Endodermal cell (in vitro differentiated cells): Measurements from ENCODE around the gene DACH1. TPM values are rescaled to one million over a fixed set of nuclear protein-coding genes. Genes with fewer than 3 reads are reported as not detected.

Experiments
- DNase-seq: peaks from one replicate; pipeline ENCODE4 v3.0.0-alpha.2; 2017
- H3K27ac ChIP-seq: 2 replicates; pipeline ENCODE4 v1.5.1; 2013; ENCODE audit warnings: mild to moderate bottlenecking, low read depth, low read length, moderate library complexity
- H3K27me3 ChIP-seq: 2 replicates; pipeline ENCODE4 v1.6.1; 2013; ENCODE audit warnings: mild to moderate bottlenecking, low read length, moderate library complexity; ENCODE audit not compliant: insufficient read depth, control insufficient read depth, poor library complexity, severe bottlenecking
- H3K36me3 ChIP-seq: 2 replicates; pipeline ENCODE4 v1.7.0; 2013; ENCODE audit warnings: mild to moderate bottlenecking, low read length, moderate library complexity; ENCODE audit not compliant: control insufficient read depth, insufficient read depth
- H3K4me1 ChIP-seq: one replicate; pipeline ENCODE4 v1.7.0; 2013; ENCODE audit warnings: low read length; ENCODE audit not compliant: control insufficient read depth, insufficient read depth
- H3K4me3 ChIP-seq: 2 replicates; pipeline ENCODE4 v1.5.1; 2013; ENCODE audit warnings: mild to moderate bottlenecking, low read length, moderate library complexity
- H3K9ac ChIP-seq: 2 replicates; pipeline ENCODE4 v1.6.1; 2013; ENCODE audit warnings: mild to moderate bottlenecking, low read length, moderate library complexity; ENCODE audit not compliant: poor library complexity, severe bottlenecking; ENCODE audit errors: extremely low read depth
- H3K9me3 ChIP-seq: 2 replicates; pipeline ENCODE4 v1.6.1; 2013; ENCODE audit warnings: mild to moderate bottlenecking, low read length, moderate library complexity; ENCODE audit not compliant: control insufficient read depth
- H3K27ac Mint-ChIP-seq: 2 replicates; pipeline ENCODE4 v1.8.0; 2020; ENCODE audit warnings: mixed read lengths
- H3K27me3 Mint-ChIP-seq: 2 replicates; pipeline ENCODE4 v1.8.0; 2021; ENCODE audit warnings: mild to moderate bottlenecking, mixed read lengths; ENCODE audit not compliant: insufficient read depth
- H3K36me3 Mint-ChIP-seq: 2 replicates; pipeline ENCODE4 v1.8.0; 2020; ENCODE audit warnings: low read depth, mixed read lengths
- H3K4me1 Mint-ChIP-seq: 2 replicates; pipeline ENCODE4 v1.8.0; 2020; ENCODE audit warnings: mixed read lengths
- H3K4me3 Mint-ChIP-seq: 2 replicates; pipeline ENCODE4 v1.8.0; 2020; ENCODE audit warnings: mild to moderate bottlenecking, moderate library complexity, mixed read lengths
- H3K9me3 Mint-ChIP-seq: 2 replicates; pipeline ENCODE4 v1.8.0; 2020; ENCODE audit warnings: mild to moderate bottlenecking, mixed read lengths
- CTCF ChIP-seq: fragments of 200-600 bp; sonication (generic); conservative IDR thresholded peaks from 2 replicates; pipeline ENCODE4 v1.5.0; 2021; ENCODE audit warnings: antibody characterized with exemption, mild to moderate bottlenecking
- WGBS, 2 experiments: methylation state at CpG; one replicate each; pipeline versions ENCODE4 v1.1.5 to v1.1.7; 2013; ENCODE audit warnings: missing lambda C conversion rate in 2 of 2, mixed read lengths in 1 of 2; ENCODE audit not compliant: insufficient coverage in 1 of 2, insufficient read length in 1 of 2; 5-methylcytosine and 5-hydroxymethylcytosine counted together
- total RNA-seq, 2 donors: library from RNA; stranded (reverse); fragmentation: NEBNext Ultra II Directional in 1 of 2; extraction: Animal tissue kit (Norgen Biotek cat#: 25700) in 1 of 2; gene quantifications; 2 replicates in 1 of 2; 3 replicates in 1 of 2; pipeline ENCODE4 v1.2.1, GENCODE V29; 2021

The DACH1 gene
- total RNA-seq, 2 donors from 2014 or later = 0.81 to 1.2 TPM

DNA sequence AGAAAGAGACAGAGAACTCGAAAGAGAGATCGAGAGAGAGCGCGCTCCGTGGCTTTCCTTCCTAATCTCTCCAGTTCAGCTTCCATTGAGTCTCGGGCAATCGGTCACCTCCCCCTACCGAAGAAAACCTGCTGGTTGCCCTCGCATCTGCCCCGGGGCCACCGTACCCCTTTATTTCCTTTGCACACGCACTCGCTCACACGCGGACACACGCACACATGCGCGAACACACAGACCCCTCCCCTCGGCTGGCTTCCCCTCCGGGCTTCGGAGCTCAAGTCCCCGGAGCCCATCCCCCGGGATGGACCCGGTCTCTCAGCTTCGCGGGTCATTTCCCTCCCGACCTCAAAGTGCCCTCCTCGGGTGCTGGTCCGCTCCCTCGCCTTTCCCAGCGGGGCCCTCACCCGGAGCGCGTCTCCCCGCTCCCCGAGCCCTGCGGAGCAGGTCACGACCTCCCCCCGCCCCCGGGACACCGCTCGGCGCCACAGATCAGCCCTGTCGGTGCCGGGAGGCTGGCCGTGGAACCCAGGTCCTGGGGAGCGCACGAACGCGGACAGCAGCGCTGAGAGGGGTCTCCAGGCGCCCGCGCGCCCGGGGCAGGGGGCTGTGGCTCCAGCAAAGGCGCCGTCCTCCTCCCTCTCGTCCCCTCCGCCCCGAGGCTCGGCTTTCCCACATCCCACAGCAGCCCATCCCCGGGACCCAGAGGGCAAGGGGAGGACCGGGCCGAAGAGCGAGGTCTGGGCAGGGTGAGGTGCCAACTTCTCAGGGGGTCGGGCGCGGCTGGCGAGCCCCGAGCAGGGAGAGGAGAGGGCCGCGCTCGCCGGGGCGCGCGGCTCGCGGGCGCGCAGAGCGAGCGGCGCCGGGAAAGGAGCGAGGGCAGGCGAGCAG is 1.8 kb downstream of the DACH1 start:
- H3K27ac Mint-ChIP-seq = no peak overlapping the region
- peaks cover 83% of the 10 kb centered on the region for H3K27me3 Mint-ChIP-seq
- no peaks in the 10 kb centered on the region for H3K9me3 Mint-ChIP-seq
- H3K27me3 ChIP-seq = peaks cover 56% of the 10 kb centered on the region
- peak; percentile 77 for DNase-seq
- peak overlapping the region; percentile 6 for H3K9ac ChIP-seq
- H3K4me1 ChIP-seq = no peaks in the 10 kb centered on the region
- no peak for TF ChIP-seq CTCF
- no peaks in the 10 kb centered on the region for H3K36me3 ChIP-seq
- peak overlapping the region; percentile 86 for H3K4me3 ChIP-seq
- WGBS, 2 experiments = 0% methylated on average over 15 to 88 of the region's 88 CpGs
- peak overlapping the region; percentile 10 for H3K27ac ChIP-seq
- H3K36me3 Mint-ChIP-seq = no peaks in the 10 kb centered on the region
- no peaks in the 10 kb centered on the region for H3K9me3 ChIP-seq
- peaks cover 16% of the 10 kb centered on the region for H3K4me1 Mint-ChIP-seq
- peak overlapping the region; percentile 77 for H3K4me3 Mint-ChIP-seq

DNA sequence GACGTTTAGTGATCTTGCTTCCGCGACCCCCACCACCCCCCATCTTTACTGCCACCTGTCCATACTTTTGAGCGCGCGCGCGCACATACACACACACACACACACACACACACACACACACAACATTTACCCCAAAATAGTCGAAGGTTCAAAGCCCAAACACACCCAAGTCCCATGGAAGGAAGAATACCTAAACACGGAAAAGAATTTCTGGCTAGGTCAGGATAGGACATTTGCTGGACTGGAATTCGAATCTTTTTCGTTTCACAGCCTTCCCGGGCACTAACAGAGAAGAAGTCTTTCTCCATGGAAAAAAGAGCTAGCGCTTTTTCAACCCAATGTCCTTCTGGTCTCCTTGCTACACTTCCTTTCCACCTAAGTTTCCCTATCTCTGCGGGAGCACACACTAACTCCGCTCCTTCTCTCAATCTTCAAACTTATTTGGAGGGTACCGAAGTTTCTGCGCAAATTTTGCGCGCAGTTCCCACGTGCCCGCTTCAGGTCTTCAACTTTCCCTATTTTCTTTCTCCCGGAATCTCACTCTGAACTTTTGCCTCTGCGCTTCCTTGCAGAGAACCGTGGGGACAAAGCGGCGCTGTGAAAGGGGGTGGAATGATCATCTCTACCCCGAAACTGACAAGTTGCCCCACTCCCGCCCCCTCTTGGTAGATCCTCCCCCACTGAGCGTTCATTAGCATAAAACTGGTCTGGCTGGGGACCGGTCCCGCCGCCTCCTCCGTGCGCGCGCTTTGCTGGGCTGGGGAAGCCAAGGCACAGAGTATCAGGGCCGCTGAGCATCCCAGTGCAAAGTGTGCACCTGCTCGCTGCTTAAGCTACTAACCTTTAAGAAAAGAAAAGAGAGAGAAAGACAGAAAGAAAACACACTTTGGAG is 2.7 kb downstream of the DACH1 start:
- Mint-ChIP-seq H3K4me1 (peaks cover 9% of the 10 kb centered on the region), H3K36me3 (no peaks in the 10 kb centered on the region), H3K27ac (no peak overlapping the region), H3K27me3 (peaks cover 77% of the 10 kb centered on the region), H3K9me3 (no peaks in the 10 kb centered on the region), H3K4me3 (peak overlapping the region; percentile 77)
- Histone ChIP-seq H3K9me3 (no peaks in the 10 kb centered on the region), H3K36me3 (no peaks in the 10 kb centered on the region), H3K27ac (peak overlapping the region; percentile 36), H3K4me1 (no peaks in the 10 kb centered on the region), H3K9ac (peak overlapping the region; percentile 6), H3K27me3 (peaks cover 55% of the 10 kb centered on the region), H3K4me3 (peak overlapping the region; percentile 86)
- no peak for DNase-seq
- WGBS, 2 experiments = 3 to 6% methylated on average over 10 to 39 of the region's 39 CpGs
- TF ChIP-seq CTCF = no peak

DNA sequence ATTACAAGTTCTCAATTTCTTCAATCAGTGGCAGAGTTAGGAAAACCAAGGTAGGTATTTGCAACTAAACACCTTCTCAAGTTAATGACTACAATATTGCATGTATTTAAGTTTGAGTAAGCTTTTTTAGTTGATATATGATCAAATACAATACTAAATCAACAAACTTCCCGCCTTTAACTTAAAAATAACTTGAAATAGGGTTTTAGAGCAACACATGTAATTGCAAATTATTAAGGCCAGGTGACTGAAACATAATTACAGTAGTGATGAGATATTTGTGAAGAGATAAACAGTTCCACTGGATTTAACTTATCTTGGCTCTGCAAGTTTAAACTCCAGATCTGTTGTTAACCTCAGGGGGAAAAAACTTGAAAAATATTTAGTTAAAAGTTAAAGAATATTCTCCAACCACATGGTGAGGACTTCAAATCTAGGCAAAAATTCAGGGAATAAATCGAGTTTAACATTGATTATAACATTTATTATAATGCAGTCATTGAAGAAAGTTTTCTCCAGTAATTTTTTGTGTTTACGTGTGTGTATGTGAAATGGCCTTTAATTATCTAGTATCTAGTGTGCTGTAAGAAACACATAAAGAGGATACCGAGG is 3.6 kb downstream of the DACH1 start:
- H3K4me1 Mint-ChIP-seq = peaks cover 6% of the 10 kb centered on the region
- no peak overlapping the region for H3K4me3 Mint-ChIP-seq
- Histone ChIP-seq H3K9ac (no peak overlapping the region), H3K36me3 (no peaks in the 10 kb centered on the region), H3K4me1 (no peaks in the 10 kb centered on the region), H3K27me3 (peaks cover 46% of the 10 kb centered on the region), H3K27ac (no peak overlapping the region), H3K4me3 (peak overlapping the region; percentile 86), H3K9me3 (no peaks in the 10 kb centered on the region)
- no peaks in the 10 kb centered on the region for H3K36me3 Mint-ChIP-seq
- H3K27me3 Mint-ChIP-seq = peaks cover 67% of the 10 kb centered on the region
- no peak overlapping the region for H3K27ac Mint-ChIP-seq
- WGBS, 2 experiments = 88% methylated on average over 1 of the region's 4 CpGs; no CpG with 5 or more reads in 1 of the 2 experiments
- no peak for TF ChIP-seq CTCF
- H3K9me3 Mint-ChIP-seq = no peaks in the 10 kb centered on the region
- no peak for DNase-seq
